HG03558 (cell line): ENCODE measurements around the gene LDLR.
"Not testable (repeated sequence)": the region's sequence is repeated elsewhere in the genome, so short reads cannot be mapped to it uniquely, and the experiment has no call there.

Experiments used
- ATAC-seq: cut with Tn5 transposase; IDR thresholded peaks from one replicate; pipeline ENCODE4 v1.9.1; 2021; ENCODE audit warnings: moderate number of reproducible peaks; ENCODE audit not compliant: unreplicated experiment; ENCODE audit errors: extremely low read depth

LDLR gene

DNA sequence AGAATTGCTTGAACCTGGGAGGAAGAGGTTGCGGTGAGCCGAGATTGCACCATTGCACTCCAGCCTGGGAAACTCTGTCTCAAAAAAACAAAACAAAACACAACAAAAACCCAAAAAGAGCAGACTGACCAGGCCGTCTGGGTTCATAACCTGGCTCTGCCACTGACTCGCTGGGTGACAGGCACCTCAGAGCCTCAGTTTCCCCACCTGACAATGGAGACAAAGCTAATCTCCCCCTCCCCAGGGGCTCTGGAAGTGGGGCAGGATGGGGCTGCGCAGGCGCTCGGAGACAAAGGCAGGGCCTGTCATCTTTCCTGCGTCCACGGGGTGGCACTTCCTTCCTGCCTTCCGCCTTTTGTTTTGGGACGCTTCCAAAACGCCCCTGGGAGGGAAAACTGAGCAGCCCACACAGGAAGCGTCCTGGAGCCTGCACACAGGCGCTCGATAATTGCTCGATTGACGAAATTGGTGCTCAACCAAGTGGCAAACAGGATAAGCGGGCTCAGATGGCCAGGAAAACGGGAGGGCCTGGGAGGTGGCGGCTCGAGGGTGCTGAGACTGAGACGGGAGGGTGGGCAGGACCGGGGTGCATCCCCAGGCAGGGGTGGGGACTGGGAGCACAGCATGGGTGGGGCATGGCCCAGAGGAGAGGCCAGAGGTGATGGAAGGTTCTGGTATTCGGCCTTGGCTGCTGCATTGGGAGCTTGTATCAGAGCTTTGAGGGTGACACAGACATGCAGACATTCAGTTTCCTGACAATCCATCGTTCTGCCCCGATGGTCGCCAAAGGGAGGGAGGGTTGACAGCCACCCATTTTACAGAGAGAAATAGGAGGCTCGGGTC, 48.5 kb downstream of the LDLR start:
- no peak for ATAC-seq

GRCh38 chr19:11138601-11139300, 49.5 kb downstream of the LDLR start:
- ATAC-seq: no peak

- ATAC-seq: not testable (repeated sequence)
These were observed 50.8 kb downstream of the LDLR start for GRCh38 chr19:11140023-11140538.

DNA sequence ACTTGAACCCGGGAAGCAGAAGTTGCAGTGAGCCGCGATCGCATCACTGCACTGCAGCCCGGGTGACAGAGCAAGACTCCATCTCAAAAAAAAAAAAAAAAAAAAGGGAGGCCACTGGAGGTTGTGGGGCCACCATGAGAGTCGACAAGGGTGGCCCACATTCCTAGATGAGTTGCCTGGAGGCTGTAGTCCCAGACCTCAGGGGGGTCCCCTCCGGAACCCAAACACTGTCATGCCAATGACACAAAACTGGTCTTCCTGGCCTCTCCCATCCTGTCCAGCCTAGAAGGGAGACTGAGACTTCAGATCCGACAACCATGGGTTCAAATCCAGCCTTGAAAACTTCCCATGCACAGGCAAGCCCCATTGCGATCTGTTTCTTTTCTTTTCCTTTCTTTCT, 51.6 kb downstream of the LDLR start:
- no peak for ATAC-seq

DNA sequence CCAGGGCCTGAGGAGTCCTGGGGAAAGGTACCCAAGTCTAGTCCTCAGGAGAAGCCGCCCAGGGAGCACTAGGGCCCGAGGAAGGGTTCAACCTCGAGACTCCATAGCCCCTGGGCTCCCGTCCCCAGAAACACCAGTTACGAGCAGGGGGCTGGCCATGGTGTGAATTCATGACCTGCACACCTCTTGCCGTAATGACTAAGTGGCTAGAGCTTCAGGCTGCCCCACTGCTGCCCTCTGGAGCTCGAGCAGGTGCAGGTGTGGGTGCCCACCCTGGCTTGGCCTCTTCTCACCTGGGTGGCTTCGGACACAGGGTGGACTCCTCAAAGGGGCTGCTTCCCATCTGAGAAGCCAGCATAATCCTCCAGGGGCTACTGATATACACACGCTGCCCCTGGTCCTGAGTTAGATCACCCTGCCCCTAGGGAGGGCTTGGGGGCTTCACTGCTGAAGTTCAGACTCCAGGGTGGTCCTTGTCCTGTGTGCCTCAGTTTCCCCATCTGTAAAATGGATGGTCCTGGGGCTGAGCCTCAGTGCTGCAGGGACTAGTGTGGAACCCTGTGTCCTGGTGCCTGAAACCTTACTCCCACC, 52.8 kb downstream of the LDLR start:
- no peak for ATAC-seq

- ATAC-seq: no peak
These were observed 53.4 kb downstream of the LDLR start for GRCh38 chr19:11142528-11143171.

DNA sequence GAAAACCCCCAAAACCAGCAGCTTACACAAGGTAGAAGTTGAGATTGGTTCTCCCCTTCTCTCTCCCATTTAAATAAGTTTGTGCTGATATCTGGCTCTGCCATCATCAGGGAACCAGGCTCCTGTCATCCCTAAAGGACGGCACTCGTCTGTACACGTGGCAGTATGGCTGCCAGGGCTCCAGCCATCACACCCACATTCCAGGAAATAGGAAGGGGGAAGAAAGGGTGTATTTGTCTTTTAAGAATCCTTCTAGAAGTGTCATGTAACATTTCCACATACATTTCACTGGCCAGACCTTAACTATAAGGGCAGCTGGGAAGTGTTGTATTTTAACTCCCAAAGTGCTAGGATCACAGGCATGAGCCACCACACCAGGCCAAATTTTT, 56.3 kb downstream of the LDLR start:
- ATAC-seq: no peak

GRCh38 chr19:11148001-11148400, 58.7 kb downstream of the LDLR start:
- ATAC-seq: no peak

DNA sequence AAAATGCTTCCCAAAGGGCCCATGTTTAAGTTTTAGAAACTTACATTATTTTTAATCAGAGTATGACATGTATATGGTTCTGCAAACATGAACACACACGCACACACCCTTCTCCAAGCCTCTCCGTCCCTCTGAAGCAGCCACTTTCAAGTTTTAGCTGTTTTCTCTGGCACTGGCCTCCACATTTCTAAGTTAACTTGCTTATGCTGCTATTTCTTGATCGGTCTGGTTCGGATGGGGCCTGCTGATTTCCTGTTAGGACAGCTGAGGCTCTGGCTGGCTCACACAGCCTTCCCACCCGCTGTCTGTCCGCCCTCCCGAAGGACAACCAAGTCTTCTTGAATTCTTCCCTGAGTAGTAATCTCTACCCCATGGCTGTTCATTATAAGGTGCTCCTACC, 61.9 kb downstream of the LDLR start:
- no peak for ATAC-seq

DNA sequence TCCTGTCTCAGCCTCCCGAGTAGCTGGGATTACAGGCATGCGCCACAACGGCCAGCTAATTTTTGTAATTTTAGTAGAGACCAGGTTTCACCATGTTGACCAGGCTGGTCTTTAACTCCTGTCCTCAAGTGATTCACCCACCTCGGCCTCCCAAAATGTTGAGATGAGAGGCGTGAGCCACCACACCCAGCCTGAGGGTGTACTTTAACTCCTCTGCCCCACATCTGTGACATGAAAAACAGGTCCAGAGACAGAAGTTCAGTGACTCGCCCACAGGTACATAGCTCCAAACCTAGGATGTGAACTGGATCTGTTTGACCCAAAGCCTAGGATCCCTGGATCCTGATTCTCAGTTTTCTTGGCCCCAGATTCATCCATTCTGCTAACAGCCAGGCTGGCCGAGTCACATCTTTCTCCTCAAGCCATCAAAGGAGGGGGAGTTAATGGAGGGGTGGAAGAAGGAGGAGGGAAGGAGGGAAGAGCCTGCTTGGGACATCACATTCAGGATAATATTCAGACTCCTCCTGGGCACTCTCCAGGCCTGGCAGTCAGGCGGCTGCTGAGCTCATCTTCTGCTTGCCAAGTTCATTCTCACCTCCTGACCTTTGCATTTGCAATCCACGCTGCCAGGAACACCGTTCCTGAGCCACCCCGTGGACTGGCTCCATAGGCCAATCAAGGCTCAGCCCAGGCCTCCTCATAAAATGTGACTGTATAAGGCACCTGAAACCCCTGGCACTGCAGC, 63.2 kb downstream of the LDLR start:
- ATAC-seq: no peak

DNA sequence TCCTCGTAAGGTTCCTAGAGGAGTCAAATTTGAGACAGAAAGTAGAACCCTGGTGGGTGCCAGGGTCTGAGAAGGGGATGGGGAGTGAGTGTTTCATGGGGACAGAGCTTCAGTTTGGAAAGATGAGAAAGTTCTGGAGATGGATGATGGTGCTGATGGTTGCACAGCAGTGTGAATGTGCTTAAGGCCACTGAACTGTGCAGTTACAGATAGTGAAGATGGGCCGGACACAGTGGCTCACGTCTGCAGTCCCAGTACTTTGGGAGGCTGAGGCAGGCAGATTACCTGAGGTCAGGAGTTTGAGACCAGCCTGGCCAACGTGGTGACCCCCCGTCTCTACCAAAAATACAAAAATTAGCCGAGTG, 65.4 kb downstream of the LDLR start:
- no peak for ATAC-seq

DNA sequence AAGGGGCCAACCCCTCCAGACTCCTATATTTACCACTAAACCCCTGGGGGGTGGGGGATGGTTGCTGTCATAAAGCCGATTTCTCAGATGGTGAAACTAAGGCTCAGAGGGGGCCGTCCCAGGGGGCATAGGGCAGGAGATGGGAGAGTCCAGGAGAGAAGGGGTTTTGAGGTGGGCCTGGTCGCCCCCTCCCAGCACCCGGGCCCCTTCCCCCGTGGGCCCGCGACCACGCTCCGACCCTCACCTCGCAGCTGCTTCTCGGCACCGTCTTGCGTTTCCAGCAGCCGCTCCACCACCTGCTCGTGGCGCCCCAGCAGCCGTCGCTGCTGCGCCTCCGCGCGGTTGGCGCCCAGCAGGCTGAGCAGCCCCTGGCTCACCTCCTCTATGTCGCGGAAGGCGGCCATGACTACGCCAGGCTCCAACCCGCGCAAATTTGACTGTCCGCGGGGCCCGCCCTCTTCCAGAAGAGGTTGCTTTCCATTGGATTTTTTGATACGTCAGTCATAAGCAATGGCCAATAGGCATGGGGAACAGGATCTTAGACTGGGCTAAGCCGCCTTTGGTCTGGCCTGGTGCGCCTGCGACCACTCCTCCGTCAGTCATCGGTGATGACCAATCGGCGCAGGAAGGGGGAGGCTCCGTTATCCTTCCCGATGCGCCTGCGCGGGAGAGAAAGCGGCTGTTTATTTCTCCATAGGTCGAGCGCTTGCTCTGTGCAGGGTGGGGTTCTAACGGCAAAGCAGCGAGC, 66.3 kb downstream of the LDLR start, which contains the start of gene SPC24:
Gene SPC24 (minus strand): TSS at position 410 of the 748 bp plus-strand sequence. CDS start 6 bp downstream, at position 404.
- ATAC-seq: peak; percentile 89

DNA sequence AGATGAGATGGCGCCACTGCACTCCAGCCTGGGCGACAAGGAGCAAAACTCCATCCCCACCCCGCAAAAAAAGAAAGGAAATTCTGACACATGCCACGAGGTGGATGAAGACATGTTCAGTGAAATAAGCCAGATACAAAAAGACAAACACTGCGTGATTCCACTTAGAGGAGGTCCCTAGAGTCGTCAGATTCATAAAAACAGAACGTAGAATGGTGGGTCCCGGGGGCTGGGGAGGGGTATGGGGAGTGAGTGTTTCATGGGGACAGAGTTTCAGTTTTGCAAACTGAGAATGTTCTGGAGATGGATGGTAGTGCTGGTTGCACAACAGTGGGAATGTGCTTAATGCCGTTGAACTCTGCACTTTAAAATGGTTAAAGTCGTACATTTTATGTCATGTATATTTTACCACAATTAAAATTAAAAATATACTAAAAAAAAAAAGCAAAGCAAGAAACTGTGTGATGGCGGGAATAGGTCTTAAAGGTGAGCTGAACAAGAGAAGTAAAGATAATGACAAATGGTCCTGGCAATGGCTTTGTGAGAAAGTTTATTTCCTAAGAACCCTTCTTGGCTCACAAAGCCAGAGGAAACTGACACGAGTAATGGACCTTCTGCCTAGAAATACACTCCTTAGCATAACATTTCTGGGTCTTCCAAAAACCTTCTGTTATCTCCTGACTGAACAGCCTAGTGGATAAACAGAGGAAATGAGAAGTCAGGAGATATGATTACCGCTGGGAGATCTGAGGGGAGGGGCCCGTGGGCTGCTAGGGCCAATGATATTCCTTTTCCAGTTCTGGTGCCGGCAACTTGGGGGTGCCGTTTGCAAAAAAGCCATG, 70.6 kb downstream of the LDLR start:
- no peak for ATAC-seq

- ATAC-seq: not testable (repeated sequence)
These were observed 71.1 kb downstream of the LDLR start for GRCh38 chr19:11160440-11160768.

DNA sequence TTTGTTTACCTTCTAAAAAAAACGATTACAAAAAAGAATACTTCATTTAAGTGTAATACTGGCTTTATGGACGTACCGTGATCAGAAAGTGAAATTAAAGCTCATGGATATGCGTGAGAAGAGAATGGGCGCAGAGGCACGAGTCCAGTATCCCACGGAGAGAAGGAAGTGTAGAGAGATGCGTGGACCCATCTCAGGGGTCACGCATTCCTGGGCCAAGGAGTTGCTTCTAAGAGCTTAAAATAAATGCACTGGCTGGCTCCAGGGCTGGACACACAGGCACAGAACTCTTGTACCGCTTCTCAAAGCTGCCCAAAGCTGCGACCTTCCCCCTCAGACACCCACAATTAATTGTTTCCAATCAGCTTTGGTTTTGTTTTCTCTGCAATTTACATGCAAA, 75.0 kb downstream of the LDLR start:
- ATAC-seq: no peak

DNA sequence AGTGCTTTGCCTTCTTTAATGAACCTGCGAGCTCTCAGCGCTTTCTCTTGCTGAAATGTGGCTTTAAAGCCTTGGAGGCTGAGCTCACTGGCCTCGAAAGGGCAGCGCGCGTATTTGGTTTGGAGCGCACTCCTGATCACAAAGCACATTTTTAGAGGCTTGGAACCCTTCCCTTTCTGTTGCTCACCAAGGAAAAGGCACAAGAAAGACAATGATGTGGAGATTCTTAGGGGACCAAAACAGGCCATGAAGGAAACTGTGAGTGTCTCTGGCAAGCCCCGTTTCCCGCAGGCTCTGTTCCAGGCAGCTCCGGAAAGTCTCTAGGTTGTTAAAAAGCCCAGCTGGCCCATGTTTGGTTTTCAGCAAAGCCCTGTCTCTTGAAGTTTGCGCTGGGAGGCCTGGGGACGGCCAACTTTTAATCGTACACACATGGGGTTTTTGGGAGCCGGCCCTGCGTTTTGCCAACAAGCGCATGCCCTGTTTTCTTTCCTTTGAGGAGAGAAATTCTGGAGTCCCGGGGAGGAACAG, 75.7 kb downstream of the LDLR start:
- no peak for ATAC-seq

GRCh38 chr19:11165486-11166030, 76.3 kb downstream of the LDLR start:
- ATAC-seq: no peak
